ENCODE measurements around the gene ARHGEF2. TPM values are rescaled to one million over a fixed set of nuclear protein-coding genes. Genes with fewer than 3 reads are reported as not detected.

The ARHGEF2 gene
- total RNA-seq, 1 donor: 116 TPM

GRCh38 chr1:156004843-156005584, 26.7 kb upstream of the ARHGEF2 start:
- DNase-seq (ENCODE audit: low read depth): no peak
- no peak overlapping the region for H3K4me3 ChIP-seq (ENCODE audit: low read depth, low read length)
- no peak for TF ChIP-seq CTCF (IDR thresholded peaks at IDR 0.05; ENCODE audit: insufficient read depth, low read length)

- DNase-seq (ENCODE audit: low read depth): no peak
- H3K4me3 ChIP-seq (ENCODE audit: low read depth, low read length): no peak overlapping the region
- TF ChIP-seq CTCF (IDR thresholded peaks at IDR 0.05; ENCODE audit: insufficient read depth, low read length): no peak
These were observed 25.5 kb upstream of the ARHGEF2 start for GRCh38 chr1:156003923-156004188.

- TF ChIP-seq CTCF (IDR thresholded peaks at IDR 0.05; ENCODE audit: insufficient read depth, low read length): no peak
These were observed 24.0 kb upstream of the ARHGEF2 start for GRCh38 chr1:156002188-156002911.

DNA sequence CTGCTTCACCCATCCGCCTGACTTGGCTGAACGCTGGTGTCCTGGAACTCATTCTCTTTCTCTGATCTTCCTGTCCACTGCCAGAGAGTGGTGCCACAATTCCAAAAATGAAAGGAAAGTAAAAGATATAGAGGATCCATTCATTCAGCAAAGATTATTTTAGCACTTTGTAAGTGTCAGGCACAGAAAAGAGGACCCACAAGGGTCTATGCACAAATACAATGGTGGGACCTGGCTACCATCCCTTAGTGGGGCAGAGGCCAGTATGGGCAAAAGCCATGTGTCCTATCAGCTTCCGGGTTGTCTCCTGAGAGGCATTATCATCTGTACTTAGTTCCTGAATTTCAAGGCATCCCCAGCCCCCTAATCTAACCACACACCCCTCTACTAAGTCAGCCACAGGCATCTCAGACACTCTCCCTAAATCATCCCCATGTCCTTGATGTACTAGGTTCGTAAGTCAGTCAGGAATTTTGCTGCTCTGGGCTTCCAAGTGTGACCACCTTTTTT, 23.4 kb upstream of the ARHGEF2 start:
- H3K4me3 ChIP-seq (ENCODE audit: low read depth, low read length): no peak overlapping the region
- DNase-seq (ENCODE audit: low read depth): peak; percentile 44
- peak; percentile 17 for TF ChIP-seq CTCF (IDR thresholded peaks at IDR 0.05; ENCODE audit: insufficient read depth, low read length)

More at GRCh38 chr1:156002188-156002911, 24.0 kb upstream of the ARHGEF2 start:
- DNase-seq (ENCODE audit: low read depth): no peak
- no peak overlapping the region for H3K4me3 ChIP-seq (ENCODE audit: low read depth, low read length)

- H3K4me3 ChIP-seq (ENCODE audit: low read depth, low read length): no peak overlapping the region
- no peak for TF ChIP-seq CTCF (IDR thresholded peaks at IDR 0.05; ENCODE audit: insufficient read depth, low read length)
- DNase-seq (ENCODE audit: low read depth): no peak
These were observed 22.8 kb upstream of the ARHGEF2 start for GRCh38 chr1:156001021-156001661.

DNA sequence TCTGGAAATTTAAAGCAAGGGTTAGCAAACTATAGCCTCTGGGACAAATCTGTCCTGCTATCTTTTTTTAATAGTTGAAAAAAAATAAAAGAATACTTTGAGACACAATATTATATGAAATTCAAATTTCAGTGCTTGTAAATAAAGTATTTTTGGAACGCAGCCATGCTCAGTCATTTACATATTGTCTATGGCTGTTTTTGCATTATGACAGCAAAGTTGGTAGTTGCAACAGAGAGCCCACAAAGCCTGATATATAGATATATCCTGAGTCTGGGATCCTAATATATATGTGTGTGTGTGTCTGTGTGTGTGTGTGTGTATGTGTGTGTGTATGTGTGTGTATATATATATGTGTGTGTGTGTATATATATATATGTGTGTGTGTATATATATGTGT, 21.6 kb upstream of the ARHGEF2 start:
- no peak overlapping the region for H3K4me3 ChIP-seq (ENCODE audit: low read depth, low read length)
- no peak for TF ChIP-seq CTCF (IDR thresholded peaks at IDR 0.05; ENCODE audit: insufficient read depth, low read length)
- DNase-seq (ENCODE audit: low read depth): no peak

Data from fibroblast of the aortic adventitia (primary cell).